Measurements from ENCODE around the gene KIF2A. TPM values are rescaled to one million over a fixed set of nuclear protein-coding genes. Genes with fewer than 3 reads are reported as not detected.

Gene KIF2A
- total and polyA plus RNA-seq, 10 donors = 4.3 to 66.7 (median 44.3) TPM

GRCh38 chr5:62328772-62329491, 22.9 kb downstream of the KIF2A start:
- no peak overlapping the region for H3K4me3 ChIP-seq
- peaks cover 0 to 97% (median 49%) of the 10 kb centered on the region in 6 donors for H3K4me1 ChIP-seq
- no peak for TF ChIP-seq CTCF (IDR thresholded peaks at IDR 0.05 in 8 of 11, conservative IDR thresholded peaks at IDR 0.05 in 3 of 11)
- H3K27me3 ChIP-seq (replicated peaks in 1 of 7) = no peaks in the 10 kb centered on the region
- DNase-seq = no peak
- 71 to 92% (median 83%) methylated on average over 7 of the region's 7 CpGs for WGBS, 5 donors
- H3K27ac ChIP-seq = no peak overlapping the region
- peaks cover 0 to 7% (median 0%) of the 10 kb centered on the region in 6 donors for H3K36me3 ChIP-seq
- no peaks in the 10 kb centered on the region for H3K9me3 ChIP-seq
- intact Hi-C loops (cut with DNase I; ENCODE audit: low total_unique reads) = no loop called here

- intact Hi-C loops (cut with DNase I; ENCODE audit: low total_unique reads) = no loop called here
- DNase-seq = no peak
- Histone ChIP-seq H3K27ac (no peak overlapping the region), H3K9me3 (no peaks in the 10 kb centered on the region), H3K36me3 (peaks cover 0 to 16% (median 3%) of the 10 kb centered on the region in 6 donors), H3K27me3 (replicated peaks in 1 of 7) (no peaks in the 10 kb centered on the region), H3K4me3 (no peak overlapping the region), H3K4me1 (peaks cover 0 to 94% (median 42%) of the 10 kb centered on the region in 6 donors)
- WGBS, 5 donors = 80 to 93% (median 90%) methylated on average over 1 of the region's 1 CpG
- TF ChIP-seq CTCF (IDR thresholded peaks at IDR 0.05 in 8 of 11, conservative IDR thresholded peaks at IDR 0.05 in 3 of 11) (no peak), POLR2AphosphoS5 (IDR thresholded peaks at IDR 0.05) (no peak), POLR2A (IDR thresholded peaks at IDR 0.05) (no peak)
These were observed 24.3 kb downstream of the KIF2A start for GRCh38 chr5:62330302-62330701.

- intact Hi-C loops (cut with DNase I; ENCODE audit: low total_unique reads) = no loop called here
- no peak for DNase-seq
- Histone ChIP-seq H3K27ac (no peak overlapping the region), H3K4me1 (peaks cover 0 to 79% (median 34%) of the 10 kb centered on the region in 6 donors), H3K36me3 (peaks cover 0 to 18% (median 3%) of the 10 kb centered on the region in 6 donors), H3K4me3 (no peak overlapping the region), H3K9me3 (no peaks in the 10 kb centered on the region), H3K27me3 (replicated peaks in 1 of 7) (no peaks in the 10 kb centered on the region)
- TF ChIP-seq POLR2AphosphoS5 (IDR thresholded peaks at IDR 0.05) (no peak), POLR2A (IDR thresholded peaks at IDR 0.05) (no peak), CTCF (IDR thresholded peaks at IDR 0.05 in 8 of 11, conservative IDR thresholded peaks at IDR 0.05 in 3 of 11) (no peak)
These were observed 25.9 kb downstream of the KIF2A start for GRCh38 chr5:62331921-62332320.

- DNase-seq = no peak
- TF ChIP-seq POLR2A (IDR thresholded peaks at IDR 0.05) = no peak
- no peak for TF ChIP-seq CTCF (IDR thresholded peaks at IDR 0.05 in 8 of 11, conservative IDR thresholded peaks at IDR 0.05 in 3 of 11)
- no peak for TF ChIP-seq POLR2AphosphoS5 (IDR thresholded peaks at IDR 0.05)
- no peaks in the 10 kb centered on the region for H3K27me3 ChIP-seq (replicated peaks in 1 of 7)
- intact Hi-C loops (cut with DNase I; ENCODE audit: low total_unique reads) = no loop called here
- peaks cover 0 to 70% (median 33%) of the 10 kb centered on the region in 6 donors for H3K4me1 ChIP-seq
- 42 to 82% (median 60%) methylated on average over 7 to 8 of the region's 8 CpGs for WGBS, 5 donors
- no peaks in the 10 kb centered on the region for H3K9me3 ChIP-seq
- H3K27ac ChIP-seq = no peak overlapping the region
- no peak overlapping the region for H3K4me3 ChIP-seq
- H3K36me3 ChIP-seq = peaks cover 0 to 18% (median 3%) of the 10 kb centered on the region in 6 donors
These were observed 27.3 kb downstream of the KIF2A start for GRCh38 chr5:62333250-62333794.
